Neuron (in vitro differentiated cells): ENCODE data around the gene DHDH.
"Not testable (repeated sequence)": the region's sequence is repeated elsewhere in the genome, so short reads cannot be mapped to it uniquely, and the experiment has no call there.

ENCODE experiments used
- H2AFZ ChIP-seq: one replicate; pipeline ENCODE4 v1.6.1; 2013; ENCODE audit warnings: low read depth, mild to moderate bottlenecking, inconsistent platforms, low read length, moderate library complexity
- H3K27me3 ChIP-seq: one replicate; pipeline ENCODE4 v1.6.1; 2013; ENCODE audit warnings: low read length; ENCODE audit not compliant: insufficient read depth
- H3K36me3 ChIP-seq: one replicate; pipeline ENCODE4 v1.6.1; 2013; ENCODE audit warnings: low read length; ENCODE audit not compliant: insufficient read depth
- H3K4me1 ChIP-seq: one replicate; pipeline ENCODE4 v1.6.1; 2013; ENCODE audit warnings: low read length; ENCODE audit not compliant: insufficient read depth
- H3K4me3 ChIP-seq: 2 replicates; pipeline ENCODE4 v1.5.1; 2013; ENCODE audit warnings: mild to moderate bottlenecking, low read length, moderate library complexity
- H3K9me3 ChIP-seq: one replicate; pipeline ENCODE4 v1.6.1; 2013; ENCODE audit warnings: low read length

The DHDH gene

GRCh38 chr19:48903788-48904187 is 29.7 kb upstream of the DHDH start:
- peaks cover 42% of the 10 kb centered on the region for H3K36me3 ChIP-seq
- not testable (repeated sequence) for H2AFZ ChIP-seq, H3K27me3 ChIP-seq

GRCh38 chr19:48905664-48906063 is 27.8 kb upstream of the DHDH start:
- no peaks in the 10 kb centered on the region for H3K9me3 ChIP-seq
- no peak overlapping the region for H3K4me3 ChIP-seq
- no peak overlapping the region for H2AFZ ChIP-seq
- H3K4me1 ChIP-seq = peaks cover 4% of the 10 kb centered on the region
- peaks cover 52% of the 10 kb centered on the region for H3K36me3 ChIP-seq
- H3K27me3 ChIP-seq = no peaks in the 10 kb centered on the region

More at GRCh38 chr19:48903788-48904187, 29.7 kb upstream of the DHDH start:
- H3K4me1 ChIP-seq, H3K4me3 ChIP-seq, H3K9me3 ChIP-seq: not testable (repeated sequence)

- peaks cover 57% of the 10 kb centered on the region for H3K36me3 ChIP-seq
- no peak overlapping the region for H2AFZ ChIP-seq
- H3K4me3 ChIP-seq = no peak overlapping the region
- H3K27me3 ChIP-seq = no peaks in the 10 kb centered on the region
- no peaks in the 10 kb centered on the region for H3K4me1 ChIP-seq
- no peaks in the 10 kb centered on the region for H3K9me3 ChIP-seq
Measured at GRCh38 chr19:48906324-48906723, 27.2 kb upstream of the DHDH start.

GRCh38 chr19:48907671-48908070 is 25.8 kb upstream of the DHDH start:
- Histone ChIP-seq H3K9me3 (no peaks in the 10 kb centered on the region), H3K4me1 (no peaks in the 10 kb centered on the region), H2AFZ (no peak overlapping the region), H3K4me3 (no peak overlapping the region), H3K36me3 (peaks cover 61% of the 10 kb centered on the region), H3K27me3 (no peaks in the 10 kb centered on the region)

- not testable (repeated sequence) for H3K4me3 ChIP-seq, H3K4me1 ChIP-seq, H2AFZ ChIP-seq, H3K9me3 ChIP-seq, H3K27me3 ChIP-seq
- peaks cover 70% of the 10 kb centered on the region for H3K36me3 ChIP-seq
Measured at GRCh38 chr19:48909424-48910077, 23.9 kb upstream of the DHDH start.

GRCh38 chr19:48910803-48911202 is 22.7 kb upstream of the DHDH start:
- Histone ChIP-seq H2AFZ (no peak overlapping the region), H3K4me1 (no peaks in the 10 kb centered on the region), H3K9me3 (no peaks in the 10 kb centered on the region), H3K4me3 (no peak overlapping the region), H3K36me3 (peaks cover 64% of the 10 kb centered on the region), H3K27me3 (no peaks in the 10 kb centered on the region)

GRCh38 chr19:48913114-48913889 is 20.2 kb upstream of the DHDH start:
- no peak overlapping the region for H2AFZ ChIP-seq
- no peaks in the 10 kb centered on the region for H3K9me3 ChIP-seq
- H3K36me3 ChIP-seq = peaks cover 65% of the 10 kb centered on the region
- no peaks in the 10 kb centered on the region for H3K27me3 ChIP-seq
- no peaks in the 10 kb centered on the region for H3K4me1 ChIP-seq
- H3K4me3 ChIP-seq = no peak overlapping the region

- no peaks in the 10 kb centered on the region for H3K27me3 ChIP-seq
- H3K9me3 ChIP-seq = no peaks in the 10 kb centered on the region
- H3K36me3 ChIP-seq = peaks cover 67% of the 10 kb centered on the region
- H3K4me3 ChIP-seq = no peak overlapping the region
- H3K4me1 ChIP-seq = no peaks in the 10 kb centered on the region
- H2AFZ ChIP-seq = no peak overlapping the region
Measured at GRCh38 chr19:48914181-48914580, 19.3 kb upstream of the DHDH start.

- H3K27me3 ChIP-seq = no peaks in the 10 kb centered on the region
- no peaks in the 10 kb centered on the region for H3K9me3 ChIP-seq
- no peak overlapping the region for H2AFZ ChIP-seq
- H3K4me3 ChIP-seq = no peak overlapping the region
- H3K4me1 ChIP-seq = no peaks in the 10 kb centered on the region
- H3K36me3 ChIP-seq = peaks cover 65% of the 10 kb centered on the region
Measured at GRCh38 chr19:48915757-48916156, 17.7 kb upstream of the DHDH start.

- Histone ChIP-seq H3K9me3 (no peaks in the 10 kb centered on the region), H3K36me3 (peaks cover 66% of the 10 kb centered on the region), H3K4me1 (no peaks in the 10 kb centered on the region), H3K4me3 (no peak overlapping the region), H3K27me3 (no peaks in the 10 kb centered on the region), H2AFZ (no peak overlapping the region)
Measured at GRCh38 chr19:48918071-48918470, 15.4 kb upstream of the DHDH start.

- Histone ChIP-seq H2AFZ (no peak overlapping the region), H3K4me1 (no peaks in the 10 kb centered on the region), H3K9me3 (no peaks in the 10 kb centered on the region), H3K36me3 (peaks cover 61% of the 10 kb centered on the region), H3K27me3 (no peaks in the 10 kb centered on the region), H3K4me3 (no peak overlapping the region)
Measured at GRCh38 chr19:48918801-48919247, 14.7 kb upstream of the DHDH start.

- not testable (repeated sequence) for H3K4me1 ChIP-seq, H3K9me3 ChIP-seq, H3K27me3 ChIP-seq, H2AFZ ChIP-seq, H3K4me3 ChIP-seq
- peaks cover 59% of the 10 kb centered on the region for H3K36me3 ChIP-seq
Measured at GRCh38 chr19:48919271-48919670, 14.2 kb upstream of the DHDH start.

GRCh38 chr19:48920949-48921348 is 12.6 kb upstream of the DHDH start:
- H3K4me1 ChIP-seq = no peaks in the 10 kb centered on the region
- H3K4me3 ChIP-seq = no peak overlapping the region
- no peaks in the 10 kb centered on the region for H3K9me3 ChIP-seq
- peaks cover 49% of the 10 kb centered on the region for H3K36me3 ChIP-seq
- H3K27me3 ChIP-seq = no peaks in the 10 kb centered on the region
- no peak overlapping the region for H2AFZ ChIP-seq
